H1 (cell line): ENCODE results near the gene RHOT1. TPM values are rescaled to one million over a fixed set of nuclear protein-coding genes. Genes with fewer than 3 reads are reported as not detected.
A peak's percentile ranks its signal among the peaks of the same experiment; 100 is the strongest.

Experiments
- CTCF ChIA-PET: fragments of 300-600 bp; sonication (Branson Sonifier 250); formaldehyde crosslinking; loops from one replicate; lab custom pipeline; 2021; ENCODE audit not compliant: partially characterized antibody; lab: Charles Lee
- POLR2A ChIA-PET: fragments of 300-600 bp; sonication (Branson Sonifier 250); formaldehyde crosslinking; loops from one replicate; lab custom pipeline; 2021; ENCODE audit warnings: inconsistent platforms; ENCODE audit not compliant: partially characterized antibody; lab: Charles Lee
- DNase-seq, 2 experiments: peaks; one replicate each; pipeline versions ENCODE4 v3.0.0 to v3.0.0-alpha.2; 2010 to 2022; ENCODE audit warnings: low spot score in 2 of 2, low read depth in 1 of 2, mixed read lengths in 1 of 2
- FAIRE-seq: peaks from 2 replicates; lab custom pipeline; 2011; peaks lifted over from hg19 to GRCh38; lab: Jason Lieb, UNC
- H2AFZ ChIP-seq: 2 replicates; pipeline ENCODE4 v1.8.1; 2012; ENCODE audit warnings: low read length, inconsistent platforms
- H2AK5ac ChIP-seq: 2 replicates; pipeline ENCODE4 v1.6.1; 2013; ENCODE audit warnings: low read depth, low read length
- H2BK120ac ChIP-seq: replicated peaks from 2 replicates; pipeline ENCODE3; 2013; ENCODE audit warnings: low read depth, low read length, inconsistent platforms
- H2BK12ac ChIP-seq: 2 replicates; pipeline ENCODE4 v1.6.1; 2013; ENCODE audit warnings: low read depth, low read length
- H2BK15ac ChIP-seq: 2 replicates; pipeline ENCODE4 v1.6.1; 2013; ENCODE audit warnings: low read length
- H2BK20ac ChIP-seq: 2 replicates; pipeline ENCODE4 v1.6.1; 2013; ENCODE audit warnings: low read length
- H2BK5ac ChIP-seq: 2 replicates; pipeline ENCODE4 v1.6.1; 2013; ENCODE audit warnings: low read depth, low read length
- H3K14ac ChIP-seq: 2 replicates; pipeline ENCODE4 v1.6.1; 2013; ENCODE audit warnings: inconsistent platforms; ENCODE audit not compliant: insufficient read length
- H3K18ac ChIP-seq: 2 replicates; pipeline ENCODE4 v1.6.1; 2013; ENCODE audit warnings: low read length; ENCODE audit errors: extremely low read depth
- H3K23ac ChIP-seq: 2 replicates; pipeline ENCODE4 v1.6.1; 2013; ENCODE audit warnings: inconsistent platforms; ENCODE audit not compliant: insufficient read length
- H3K23me2 ChIP-seq: 2 replicates; pipeline ENCODE4 v1.6.1; 2013; ENCODE audit warnings: low read depth, low read length
- H3K27ac ChIP-seq: 2 replicates; pipeline ENCODE4 v1.6.1; 2011; ENCODE audit warnings: low read depth, low read length, inconsistent platforms
- H3K27me3 ChIP-seq, 4 experiments: replicated peaks in 1 of 4; 1 replicate in 1 of 4; 2 replicates in 3 of 4; pipeline versions ENCODE4 v1.6.1 to v1.8.1; 2011 to 2013; ENCODE audit warnings: low read length in 3 of 4, mild to moderate bottlenecking in 3 of 4, inconsistent platforms in 2 of 4, mixed read lengths in 2 of 4, moderate library complexity in 1 of 4; ENCODE audit not compliant: control insufficient read depth in 3 of 4, insufficient read depth in 3 of 4; ENCODE audit errors: extremely low read depth in 1 of 4
- H3K36me3 ChIP-seq, 4 experiments: 2 replicates each; pipeline versions ENCODE4 v1.6.1 to v1.8.1; 2011 to 2013; ENCODE audit warnings: mild to moderate bottlenecking in 4 of 4, low read length in 3 of 4, moderate library complexity in 2 of 4, control low read depth in 1 of 4, inconsistent platforms in 1 of 4; ENCODE audit not compliant: insufficient read depth in 4 of 4, control insufficient read depth in 2 of 4
- H3K4ac ChIP-seq: replicated peaks from 2 replicates; pipeline ENCODE3; 2013; ENCODE audit warnings: low read length, low read depth, mixed read lengths, inconsistent platforms; ENCODE audit not compliant: insufficient read length
- H3K4me1 ChIP-seq, 4 experiments: replicated peaks in 1 of 4; 1 replicate in 1 of 4; 2 replicates in 3 of 4; pipeline versions ENCODE4 v1.6.1 to v1.8.1; 2011 to 2013; ENCODE audit warnings: low read length in 3 of 4, inconsistent platforms in 2 of 4, mixed read lengths in 1 of 4; ENCODE audit not compliant: insufficient read depth in 4 of 4, control insufficient read depth in 3 of 4
- H3K4me2 ChIP-seq, 2 experiments: 2 replicates each; pipeline versions ENCODE4 v1.6.1 to v1.8.1; 2011 to 2013; ENCODE audit warnings: low read depth in 2 of 2, low read length in 2 of 2, control low read depth in 1 of 2, inconsistent platforms in 1 of 2, mild to moderate bottlenecking in 1 of 2; ENCODE audit not compliant: insufficient read depth in 1 of 2
- H3K4me3 ChIP-seq, 4 experiments: fragments of 200-600, 300-600 bp in 1 of 4; sonication (generic), shearing (Covaris generic), sonication (Bioruptor Twin) in 1 of 4; 2 replicates each; pipeline versions ENCODE4 v1.5.1 to v1.8.1; 2011 to 2016; ENCODE audit warnings: low read length in 4 of 4, low read depth in 3 of 4, control low read depth in 2 of 4, inconsistent platforms in 2 of 4, mild to moderate bottlenecking in 2 of 4, mixed read lengths in 1 of 4, moderate library complexity in 1 of 4; ENCODE audit not compliant: insufficient read depth in 2 of 4; ENCODE audit errors: extremely low read depth in 1 of 4
- H3K56ac ChIP-seq: replicated peaks from 2 replicates; pipeline ENCODE3; 2013; ENCODE audit warnings: low read depth, mild to moderate bottlenecking, mixed read lengths, low read length, inconsistent platforms; ENCODE audit not compliant: insufficient read length
- H3K79me1 ChIP-seq: 2 replicates; pipeline ENCODE4 v1.6.1; 2013; ENCODE audit warnings: low read depth, low read length, control low read depth
- H3K79me2 ChIP-seq, 2 experiments: 2 replicates each; pipeline versions ENCODE4 v1.6.1 to v1.8.1; 2012 to 2013; ENCODE audit warnings: low read length in 2 of 2, mild to moderate bottlenecking in 2 of 2, inconsistent platforms in 1 of 2; ENCODE audit not compliant: insufficient read depth in 2 of 2, control insufficient read depth in 1 of 2
- H3K9ac ChIP-seq, 4 experiments: replicated peaks in 1 of 4; 1 replicate in 1 of 4; 2 replicates in 3 of 4; pipeline versions ENCODE4 v1.6.1 to v1.8.1; 2011 to 2013; ENCODE audit warnings: low read depth in 3 of 4, low read length in 3 of 4, control low read depth in 2 of 4, mild to moderate bottlenecking in 2 of 4, moderate library complexity in 2 of 4, inconsistent platforms in 1 of 4; ENCODE audit errors: extremely low read depth in 1 of 4
- H3K9me3 ChIP-seq, 2 experiments: 2 replicates each; pipeline versions ENCODE4 v1.6.1 to v1.8.1; 2012 to 2013; ENCODE audit warnings: mild to moderate bottlenecking in 2 of 2, moderate library complexity in 2 of 2, control low read depth in 1 of 2, inconsistent platforms in 1 of 2, low read depth in 1 of 2, low read length in 1 of 2, mixed read lengths in 1 of 2; ENCODE audit not compliant: insufficient read depth in 2 of 2
- H4K20me1 ChIP-seq, 2 experiments: replicated peaks in 1 of 2; 2 replicates each; pipeline versions ENCODE3 to v1.8.1; 2011 to 2013; ENCODE audit warnings: inconsistent platforms in 2 of 2, low read length in 2 of 2, mild to moderate bottlenecking in 1 of 2; ENCODE audit not compliant: insufficient read depth in 2 of 2, control insufficient read depth in 1 of 2
- H4K5ac ChIP-seq: 2 replicates; pipeline ENCODE4 v1.6.1; 2013; ENCODE audit warnings: low read length, low read depth, mixed read lengths, inconsistent platforms; ENCODE audit not compliant: insufficient read length
- H4K8ac ChIP-seq: 2 replicates; pipeline ENCODE4 v1.8.0; 2013; ENCODE audit warnings: mild to moderate bottlenecking, moderate library complexity, low read length, inconsistent platforms; ENCODE audit not compliant: insufficient read depth; ENCODE audit errors: extremely low read depth
- H4K91ac ChIP-seq: replicated peaks from 2 replicates; pipeline ENCODE3; 2013; ENCODE audit warnings: low read length, mixed read lengths, inconsistent platforms; ENCODE audit not compliant: insufficient read length
- CBX5 ChIP-seq: fragments of 300-800, 300-1000 bp; sonication (generic); IDR thresholded peaks from 2 replicates; pipeline ENCODE4 v1.7.1; 2016; ENCODE audit warnings: antibody characterized with exemption, low read length, low read depth
- CTBP2 ChIP-seq: IDR thresholded peaks from 2 replicates; pipeline ENCODE4 v1.7.0; 2011; ENCODE audit warnings: borderline replicate concordance, mild to moderate bottlenecking, moderate library complexity, mixed read lengths, low read length; ENCODE audit not compliant: insufficient read depth, insufficient read length
- FOSL1 ChIP-seq: IDR thresholded peaks from 2 replicates; pipeline ENCODE4 v1.6.1; 2011; ENCODE audit warnings: mild to moderate bottlenecking, low read depth, low read length, moderate library complexity; ENCODE audit not compliant: insufficient read depth
- HDAC2 ChIP-seq, 2 experiments: fragments of 300-600 bp in 1 of 2; sonication (generic) in 1 of 2; IDR thresholded peaks; 2 replicates each; pipeline ENCODE4 v1.6.1; 2011 to 2012; ENCODE audit warnings: low read depth in 2 of 2, low read length in 2 of 2, mild to moderate bottlenecking in 2 of 2, moderate library complexity in 2 of 2, borderline replicate concordance in 1 of 2, inconsistent platforms in 1 of 2
- KDM5A ChIP-seq: fragments of 200-600 bp; IDR thresholded peaks from 2 replicates; pipeline ENCODE4 v1.7.1; 2012; ENCODE audit warnings: mild to moderate bottlenecking, low read length, inconsistent platforms, mixed read lengths
- NRF1 ChIP-seq: IDR thresholded peaks from 2 replicates; pipeline ENCODE4 v1.6.1; 2011; ENCODE audit warnings: mild to moderate bottlenecking, low read depth, low read length, improper control_type of control experiment
- WGBS, 2 experiments: shearing (Covaris generic) in 1 of 2; methylation state at CpG; one replicate each; pipeline versions ENCODE4 v1.1.6 to v1.1.7; 2013 to 2015; ENCODE audit warnings: low lambda C conversion rate in 2 of 2, mixed read lengths in 2 of 2, inconsistent platforms in 1 of 2, low coverage in 1 of 2, missing lambda C conversion rate in 1 of 2; ENCODE audit not compliant: insufficient replicate concordance in 2 of 2, insufficient coverage in 1 of 2, insufficient read length in 1 of 2; ENCODE audit errors: extremely low coverage in 1 of 2, missing lambda C conversion rate in 1 of 2; 5-methylcytosine and 5-hydroxymethylcytosine counted together
- polyA plus RNA-seq, 7 experiments: library from polyadenylated mRNA; depleted of rRNA in 3 of 7; stranded (reverse) in 5 of 7; unstranded in 2 of 7; fragments of >200 nt in 5 of 7; fragments of 200-250 nt in 2 of 7; gene quantifications; 1 replicate in 5 of 7; 2 replicates in 1 of 7; 4 replicates in 1 of 7; pipeline versions ENCODE4 v1.2.1 to v1.2.3, GENCODE V29; 2011 to 2013; ENCODE audit warnings: missing spikeins in 2 of 7, mixed read lengths in 2 of 7
- total RNA-seq: library from RNA; stranded (reverse); fragmentation: NEBNext Ultra II Directional; extraction: Animal tissue kit (Norgen Biotek cat#: 25700); gene quantifications from 2 replicates; pipeline ENCODE4 v1.2.1, GENCODE V29; 2021
- TF ChIP-seq, protein P1 (sequence below): IDR thresholded peaks from 2 replicates; pipeline ENCODE4 v1.6.1; 2011; ENCODE audit warnings: low read depth, mild to moderate bottlenecking, low read length; ENCODE audit not compliant: insufficient read depth
- TF ChIP-seq, protein P2 (sequence below), 3 experiments: IDR thresholded peaks; 1 replicate in 2 of 3; 2 replicates in 1 of 3; pipeline versions ENCODE4 v1.5.1 to v1.6.1; 2011; ENCODE audit warnings: low read length in 3 of 3, mild to moderate bottlenecking in 3 of 3, inconsistent platforms in 2 of 3, low read depth in 1 of 3, moderate library complexity in 1 of 3; ENCODE audit not compliant: insufficient read depth in 1 of 3; ENCODE audit errors: control extremely low read depth in 1 of 3

The RHOT1 gene
- total and polyA plus RNA-seq, 2 of the 8 experiments (the other 6 are each of a cell fraction or from before 2014, with no cell fraction given): 34.2 to 38.2 TPM

- Histone ChIP-seq H4K5ac (no peak overlapping the region), H3K79me1 (no peaks in the 10 kb centered on the region), H3K4me2 (no peak overlapping the region), H3K79me2 (no peaks in the 10 kb centered on the region), H3K4ac (no peak overlapping the region), H3K56ac (no peak overlapping the region), H2AK5ac (no peak overlapping the region), H3K4me3 (no peak overlapping the region), H3K23me2 (no peaks in the 10 kb centered on the region), H2BK15ac (no peak overlapping the region), H4K91ac (no peak overlapping the region), H3K27me3 (no peaks in the 10 kb centered on the region), H3K23ac (no peak overlapping the region), H4K8ac (no peak overlapping the region), H2BK5ac (no peak overlapping the region), H2BK120ac (no peak overlapping the region), H2BK20ac (no peak overlapping the region), H3K14ac (no peak overlapping the region), H3K36me3 (no peaks in the 10 kb centered on the region), H4K20me1 (no peaks in the 10 kb centered on the region), H3K9me3 (no peaks in the 10 kb centered on the region), H3K27ac (no peak overlapping the region), H3K18ac (no peak overlapping the region), H3K9ac (no peak overlapping the region; a peak in 1 of 7 replicates), H2BK12ac (no peak overlapping the region), H3K4me1 (peaks cover 0 to 6% (median 4%) of the 10 kb centered on the region in 4 experiments; a peak in 4 of 7 replicates), H2AFZ (no peak overlapping the region)
- CTCF ChIA-PET: interaction anchor here (1.5 to 3.4 kb wide), 4 partner anchors 10 to 36 kb away, joined by 3 to 16 read pairs (median 5); no protein-coding TSS in a partner anchor
- POLR2A ChIA-PET: no interaction called here
- FAIRE-seq (no peak), DNase-seq (peak in 1 of 2 experiments; percentile 26)
- WGBS, 2 experiments: 86% methylated on average over 4 of the region's 5 CpGs; no CpG with 5 or more reads in 1 of the 2 experiments
- TF ChIP-seq NRF1: no peak
- TF ChIP-seq, protein P1, sequence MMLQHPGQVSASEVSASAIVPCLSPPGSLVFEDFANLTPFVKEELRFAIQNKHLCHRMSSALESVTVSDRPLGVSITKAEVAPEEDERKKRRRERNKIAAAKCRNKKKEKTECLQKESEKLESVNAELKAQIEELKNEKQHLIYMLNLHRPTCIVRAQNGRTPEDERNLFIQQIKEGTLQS: no peak
- TF ChIP-seq, protein P2, sequence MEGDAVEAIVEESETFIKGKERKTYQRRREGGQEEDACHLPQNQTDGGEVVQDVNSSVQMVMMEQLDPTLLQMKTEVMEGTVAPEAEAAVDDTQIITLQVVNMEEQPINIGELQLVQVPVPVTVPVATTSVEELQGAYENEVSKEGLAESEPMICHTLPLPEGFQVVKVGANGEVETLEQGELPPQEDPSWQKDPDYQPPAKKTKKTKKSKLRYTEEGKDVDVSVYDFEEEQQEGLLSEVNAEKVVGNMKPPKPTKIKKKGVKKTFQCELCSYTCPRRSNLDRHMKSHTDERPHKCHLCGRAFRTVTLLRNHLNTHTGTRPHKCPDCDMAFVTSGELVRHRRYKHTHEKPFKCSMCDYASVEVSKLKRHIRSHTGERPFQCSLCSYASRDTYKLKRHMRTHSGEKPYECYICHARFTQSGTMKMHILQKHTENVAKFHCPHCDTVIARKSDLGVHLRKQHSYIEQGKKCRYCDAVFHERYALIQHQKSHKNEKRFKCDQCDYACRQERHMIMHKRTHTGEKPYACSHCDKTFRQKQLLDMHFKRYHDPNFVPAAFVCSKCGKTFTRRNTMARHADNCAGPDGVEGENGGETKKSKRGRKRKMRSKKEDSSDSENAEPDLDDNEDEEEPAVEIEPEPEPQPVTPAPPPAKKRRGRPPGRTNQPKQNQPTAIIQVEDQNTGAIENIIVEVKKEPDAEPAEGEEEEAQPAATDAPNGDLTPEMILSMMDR (IDR thresholded peaks at IDR 0.05; ENCODE audit: control extremely low read depth in 1 of 3, insufficient read depth in 1 of 3, low read depth in 1 of 3, low read length in 3 of 3): no peak
- TF ChIP-seq CBX5: no peak
- no peak for TF ChIP-seq CTBP2
- TF ChIP-seq FOSL1: no peak
- no peak for TF ChIP-seq HDAC2 (IDR thresholded peaks at IDR 0.05; ENCODE audit: borderline replicate concordance in 1 of 2, low read depth in 2 of 2, low read length in 2 of 2)
- no peak for TF ChIP-seq KDM5A
These were observed 39.6 kb upstream of the RHOT1 start for GRCh38 chr17:32102646-32103186.
